K562 (cell line): Measurements from ENCODE around the gene CIAO2A. TPM values are rescaled to one million over a fixed set of nuclear protein-coding genes. Genes with fewer than 3 reads are reported as not detected.

ENCODE experiments used
- DDX20 ChIP-seq: fragments of 450-650 bp; IDR thresholded peaks from 2 replicates; pipeline ENCODE4 v1.6.1; 2016; ENCODE audit warnings: missing genetic modification characterization, low read depth, mild to moderate bottlenecking, missing compliant biosample characterization, moderate library complexity
- DIDO1 ChIP-seq: fragments of 450-650 bp; IDR thresholded peaks from 2 replicates; pipeline ENCODE4 v1.6.1; 2016; ENCODE audit warnings: low read depth, missing biosample characterization, missing genetic modification characterization
- FOXA3 ChIP-seq, 2 experiments: fragments of 450-650 bp in 1 of 2; sonication (generic) in 1 of 2; formaldehyde crosslinking; IDR thresholded peaks in 1 of 2; conservative IDR thresholded peaks in 1 of 2; 2 replicates each; pipeline versions ENCODE4 v1.4.0 to v1.8.0; 2020 to 2022; ENCODE audit warnings: mild to moderate bottlenecking in 2 of 2, missing genetic modification reagents in 1 of 2
- HDAC3 ChIP-seq: fragments of 450-650 bp; IDR thresholded peaks from 2 replicates; pipeline ENCODE4 v1.6.1; 2018; ENCODE audit warnings: borderline replicate concordance, mild to moderate bottlenecking, moderate library complexity; ENCODE audit not compliant: partially characterized antibody
- KLF10 ChIP-seq: fragments of 250-450 bp; sonication (Bioruptor Pico); IDR thresholded peaks from 2 replicates; pipeline ENCODE4 v1.6.1; 2021; ENCODE audit warnings: matching md5 sums
- LEF1 ChIP-seq: fragments of 450-650 bp; IDR thresholded peaks from 2 replicates; pipeline ENCODE4 v1.6.1; 2016; ENCODE audit warnings: mild to moderate bottlenecking
- MIER1 ChIP-seq: fragments of 450-650 bp; IDR thresholded peaks from 2 replicates; pipeline ENCODE4 v1.6.1; 2016; ENCODE audit warnings: antibody characterized with exemption, mild to moderate bottlenecking, low read depth
- RFX5 ChIP-seq: IDR thresholded peaks from 2 replicates; pipeline ENCODE4 v1.6.1; 2011; ENCODE audit warnings: low read depth, mild to moderate bottlenecking, improper control_type of control experiment, low read length
- SMARCA5 ChIP-seq: fragments of 450-650 bp; IDR thresholded peaks from 2 replicates; pipeline ENCODE4 v1.6.1; 2016
- TSC22D4 ChIP-seq: fragments of 450-650 bp; IDR thresholded peaks from 2 replicates; pipeline ENCODE4 v1.6.1; 2016; ENCODE audit warnings: missing genetic modification characterization, missing biosample characterization, control low read depth
- ZBTB17 ChIP-seq: fragments of 450-650 bp; formaldehyde crosslinking; IDR thresholded peaks from 2 replicates; pipeline ENCODE4 v1.4.0; 2020; ENCODE audit warnings: mild to moderate bottlenecking
- ZC3H8 ChIP-seq: fragments of 450-650 bp; IDR thresholded peaks from 2 replicates; pipeline ENCODE4 v1.6.1; 2017
- ZFP1 ChIP-seq: fragments of 450-650 bp; formaldehyde crosslinking; IDR thresholded peaks from 2 replicates; pipeline ENCODE4 v1.4.0; 2020; ENCODE audit warnings: mild to moderate bottlenecking, mixed read lengths
- ZNF140 ChIP-seq: fragments of 250-450 bp; sonication (Bioruptor Pico); IDR thresholded peaks from 2 replicates; pipeline ENCODE4 v1.8.0; 2021; ENCODE audit warnings: moderate library complexity, mild to moderate bottlenecking, inconsistent platforms
- ZNF263 ChIP-seq: sonication (generic); formaldehyde crosslinking; IDR thresholded peaks from 2 replicates; pipeline ENCODE4 v1.8.0; 2022; ENCODE audit warnings: mild to moderate bottlenecking, missing genetic modification reagents, borderline replicate concordance
- ZNF398 ChIP-seq: fragments of 250-450 bp; sonication (Bioruptor Pico); IDR thresholded peaks from 2 replicates; pipeline ENCODE4 v1.8.0; 2021; ENCODE audit warnings: moderate library complexity, mild to moderate bottlenecking, inconsistent platforms
- ZNF77 ChIP-seq: fragments of 250-450 bp; sonication (Bioruptor Pico); IDR thresholded peaks from 2 replicates; pipeline ENCODE4 v1.5.0; 2020
- polyA plus RNA-seq, 8 experiments: library from polyadenylated mRNA; depleted of rRNA in 4 of 8; stranded (reverse) in 5 of 8; unstranded in 3 of 8; fragments of >200 nt; fragmentation: Nextera tagmentation in 2 of 8; fragmentation: Illumina TruSeq in 1 of 8; extraction: Ambion mirVana in 2 of 8; extraction: Trizol in 1 of 8; gene quantifications; 2 replicates each; pipeline versions ENCODE4 v1.2.1 to v1.2.3, GENCODE V29; 2011 to 2014; ENCODE audit warnings: inconsistent platforms in 1 of 8, missing spikeins in 1 of 8
- total RNA-seq, 7 experiments: library from RNA; depleted of rRNA in 6 of 7; stranded (reverse); fragments of >200 nt in 6 of 7; fragmentation: Illumina TruSeq in 2 of 7; extraction: Trizol in 2 of 7; gene quantifications; 2 replicates each; pipeline versions ENCODE4 v1.2.1 to v1.2.3, GENCODE V29; 2011 to 2021; ENCODE audit warnings: low replicate concordance in 1 of 7
- TF ChIP-seq, protein P1 (sequence below), 3 experiments: fragments of 200-800 bp in 1 of 3; fragments of 250-450 bp in 1 of 3; fragments of 450-650 bp in 1 of 3; sonication (Bioruptor Pico) in 1 of 3; sonication (Bioruptor generic) in 1 of 3; formaldehyde crosslinking in 1 of 3; IDR thresholded peaks; 2 replicates each; pipeline versions ENCODE4 v1.6.1 to v1.8.0; 2016 to 2022; ENCODE audit warnings: mild to moderate bottlenecking in 2 of 3, missing genetic modification characterization in 2 of 3, missing compliant biosample characterization in 1 of 3, moderate library complexity in 1 of 3
- TF ChIP-seq, protein P2 (sequence below): fragments of 250-450 bp; sonication (Bioruptor Pico); IDR thresholded peaks from 2 replicates; pipeline ENCODE4 v1.9.0; 2021; ENCODE audit warnings: mild to moderate bottlenecking, inconsistent platforms

The CIAO2A gene
- total and polyA plus RNA-seq, 9 of the 15 experiments (the other 6 are each of a cell fraction or from before 2014, with no cell fraction given), result 161 to 429 (median 313) TPM

GRCh38 chr15:64070965-64071851 lies 22.4 kb downstream of the CIAO2A start (continued):
- TF ChIP-seq, protein P1, sequence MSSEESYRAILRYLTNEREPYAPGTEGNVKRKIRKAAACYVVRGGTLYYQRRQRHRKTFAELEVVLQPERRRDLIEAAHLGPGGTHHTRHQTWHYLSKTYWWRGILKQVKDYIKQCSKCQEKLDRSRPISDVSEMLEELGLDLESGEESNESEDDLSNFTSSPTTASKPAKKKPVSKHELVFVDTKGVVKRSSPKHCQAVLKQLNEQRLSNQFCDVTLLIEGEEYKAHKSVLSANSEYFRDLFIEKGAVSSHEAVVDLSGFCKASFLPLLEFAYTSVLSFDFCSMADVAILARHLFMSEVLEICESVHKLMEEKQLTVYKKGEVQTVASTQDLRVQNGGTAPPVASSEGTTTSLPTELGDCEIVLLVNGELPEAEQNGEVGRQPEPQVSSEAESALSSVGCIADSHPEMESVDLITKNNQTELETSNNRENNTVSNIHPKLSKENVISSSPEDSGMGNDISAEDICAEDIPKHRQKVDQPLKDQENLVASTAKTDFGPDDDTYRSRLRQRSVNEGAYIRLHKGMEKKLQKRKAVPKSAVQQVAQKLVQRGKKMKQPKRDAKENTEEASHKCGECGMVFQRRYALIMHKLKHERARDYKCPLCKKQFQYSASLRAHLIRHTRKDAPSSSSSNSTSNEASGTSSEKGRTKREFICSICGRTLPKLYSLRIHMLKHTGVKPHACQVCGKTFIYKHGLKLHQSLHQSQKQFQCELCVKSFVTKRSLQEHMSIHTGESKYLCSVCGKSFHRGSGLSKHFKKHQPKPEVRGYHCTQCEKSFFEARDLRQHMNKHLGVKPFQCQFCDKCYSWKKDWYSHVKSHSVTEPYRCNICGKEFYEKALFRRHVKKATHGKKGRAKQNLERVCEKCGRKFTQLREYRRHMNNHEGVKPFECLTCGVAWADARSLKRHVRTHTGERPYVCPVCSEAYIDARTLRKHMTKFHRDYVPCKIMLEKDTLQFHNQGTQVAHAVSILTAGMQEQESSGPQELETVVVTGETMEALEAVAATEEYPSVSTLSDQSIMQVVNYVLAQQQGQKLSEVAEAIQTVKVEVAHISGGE (CRISPR knock-in tag; IDR thresholded peaks at IDR 0.05), result no peak; a peak in 1 of 6 replicates
- TF ChIP-seq ZNF263 (CRISPR knock-in tag) (no peak), LEF1 (no peak), HDAC3 (no peak), TSC22D4 (tag) (no peak), ZFP1 (no peak), SMARCA5 (no peak), FOXA3 (CRISPR knock-in tag; conservative IDR thresholded peaks at IDR 0.05 in 1 of 2, IDR thresholded peaks at IDR 0.05 in 1 of 2) (no peak), ZBTB17 (no peak), ZC3H8 (no peak), ZNF77 (no peak), DIDO1 (tag) (no peak), MIER1 (no peak), ZNF140 (CRISPR knock-in tag) (no peak), ZNF398 (CRISPR knock-in tag) (no peak), RFX5 (no peak), DDX20 (tag) (no peak), KLF10 (CRISPR knock-in tag) (no peak)
- TF ChIP-seq, protein P2, sequence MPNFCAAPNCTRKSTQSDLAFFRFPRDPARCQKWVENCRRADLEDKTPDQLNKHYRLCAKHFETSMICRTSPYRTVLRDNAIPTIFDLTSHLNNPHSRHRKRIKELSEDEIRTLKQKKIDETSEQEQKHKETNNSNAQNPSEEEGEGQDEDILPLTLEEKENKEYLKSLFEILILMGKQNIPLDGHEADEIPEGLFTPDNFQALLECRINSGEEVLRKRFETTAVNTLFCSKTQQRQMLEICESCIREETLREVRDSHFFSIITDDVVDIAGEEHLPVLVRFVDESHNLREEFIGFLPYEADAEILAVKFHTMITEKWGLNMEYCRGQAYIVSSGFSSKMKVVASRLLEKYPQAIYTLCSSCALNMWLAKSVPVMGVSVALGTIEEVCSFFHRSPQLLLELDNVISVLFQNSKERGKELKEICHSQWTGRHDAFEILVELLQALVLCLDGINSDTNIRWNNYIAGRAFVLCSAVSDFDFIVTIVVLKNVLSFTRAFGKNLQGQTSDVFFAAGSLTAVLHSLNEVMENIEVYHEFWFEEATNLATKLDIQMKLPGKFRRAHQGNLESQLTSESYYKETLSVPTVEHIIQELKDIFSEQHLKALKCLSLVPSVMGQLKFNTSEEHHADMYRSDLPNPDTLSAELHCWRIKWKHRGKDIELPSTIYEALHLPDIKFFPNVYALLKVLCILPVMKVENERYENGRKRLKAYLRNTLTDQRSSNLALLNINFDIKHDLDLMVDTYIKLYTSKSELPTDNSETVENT (CRISPR knock-in tag), result no peak
